SK-N-MC (cell line): Measurements from ENCODE around the gene SLC41A2.
A peak's percentile ranks its signal among the peaks of the same experiment; 100 is the strongest.

Source experiments
- DNase-seq: peaks from one replicate; pipeline ENCODE4 v3.0.0-alpha.2; 2011; ENCODE audit warnings: low read depth, low spot score
- H3K27ac ChIP-seq: fragments of 200-600 bp; sonication (generic); 2 replicates; pipeline ENCODE4 v1.5.1; 2016; ENCODE audit warnings: mixed run types
- H3K36me3 ChIP-seq: fragments of 200-600 bp; sonication (generic); 2 replicates; pipeline ENCODE4 v1.6.1; 2017; ENCODE audit warnings: antibody characterized with exemption, low read length, mixed read lengths; ENCODE audit not compliant: insufficient read depth
- H3K4me3 ChIP-seq: fragments of 200-600 bp; sonication (generic); 2 replicates; pipeline ENCODE4 v1.5.1; 2016
- H3K9ac ChIP-seq: fragments of 200-600 bp; sonication (generic); 2 replicates; pipeline ENCODE4 v1.8.0; 2017; ENCODE audit warnings: mixed run types, mixed read lengths; ENCODE audit not compliant: insufficient read length
- H3K9me3 ChIP-seq: fragments of 200-600 bp; sonication (generic); 2 replicates; pipeline ENCODE4 v1.6.1; 2017; ENCODE audit warnings: low read depth, mild to moderate bottlenecking, antibody characterized with exemption, low read length, moderate library complexity, mixed read lengths
- EZH2 ChIP-seq: fragments of 200-600 bp; sonication (generic); IDR thresholded peaks from one replicate; pipeline ENCODE4 v1.6.1; 2017; ENCODE audit warnings: antibody characterized with exemption
- FOXP2 ChIP-seq: optimal IDR thresholded peaks from 2 replicates; pipeline ENCODE3; 2011; ENCODE audit warnings: mild to moderate bottlenecking, moderate library complexity; ENCODE audit not compliant: insufficient read depth; ENCODE audit errors: extremely low read length, control extremely low read depth
- POLR2AphosphoS5 ChIP-seq: IDR thresholded peaks from 2 replicates; pipeline ENCODE4 v1.6.1; 2012; ENCODE audit warnings: mild to moderate bottlenecking, low read depth, low read length, borderline replicate concordance

The SLC41A2 gene

GRCh38 chr12:104969343-104969742 is 11.3 kb upstream of the SLC41A2 start:
- Histone ChIP-seq H3K9me3 (no peaks in the 10 kb centered on the region), H3K27ac (no peak overlapping the region), H3K36me3 (no peaks in the 10 kb centered on the region), H3K4me3 (no peak overlapping the region), H3K9ac (no peak overlapping the region)
- DNase-seq: no peak
- TF ChIP-seq EZH2 (no peak), FOXP2 (no peak), POLR2AphosphoS5 (no peak)

- Histone ChIP-seq H3K27ac (no peak overlapping the region), H3K9me3 (no peaks in the 10 kb centered on the region), H3K9ac (no peak overlapping the region), H3K36me3 (no peaks in the 10 kb centered on the region), H3K4me3 (no peak overlapping the region)
- TF ChIP-seq FOXP2 (no peak), EZH2 (no peak), POLR2AphosphoS5 (no peak)
- DNase-seq: no peak
Measured at GRCh38 chr12:104966677-104967076, 8.6 kb upstream of the SLC41A2 start.

- Histone ChIP-seq H3K9me3 (no peaks in the 10 kb centered on the region), H3K36me3 (no peaks in the 10 kb centered on the region), H3K9ac (no peak overlapping the region), H3K4me3 (no peak overlapping the region), H3K27ac (no peak overlapping the region)
- no peak for TF ChIP-seq FOXP2
- TF ChIP-seq EZH2: no peak
- no peak for TF ChIP-seq POLR2AphosphoS5
- no peak for DNase-seq
Measured at GRCh38 chr12:104964856-104965205, 6.7 kb upstream of the SLC41A2 start.

- Histone ChIP-seq H3K27ac (no peak overlapping the region), H3K9ac (no peak overlapping the region), H3K36me3 (no peaks in the 10 kb centered on the region), H3K4me3 (no peak overlapping the region), H3K9me3 (no peaks in the 10 kb centered on the region)
- TF ChIP-seq FOXP2 (no peak), POLR2AphosphoS5 (no peak), EZH2 (no peak)
- DNase-seq: no peak
Measured at GRCh38 chr12:104964167-104964855, 6.2 kb upstream of the SLC41A2 start.

- H3K27ac ChIP-seq: no peak overlapping the region
- H3K9ac ChIP-seq: no peak overlapping the region
- no peaks in the 10 kb centered on the region for H3K9me3 ChIP-seq
- DNase-seq: no peak
- H3K4me3 ChIP-seq: no peak overlapping the region
- TF ChIP-seq POLR2AphosphoS5 (no peak), FOXP2 (no peak), EZH2 (no peak)
- no peaks in the 10 kb centered on the region for H3K36me3 ChIP-seq
Measured at GRCh38 chr12:104963757-104964156, 5.7 kb upstream of the SLC41A2 start.

GRCh38 chr12:104960464-104960863 is 2.4 kb upstream of the SLC41A2 start:
- no peak overlapping the region for H3K27ac ChIP-seq
- H3K36me3 ChIP-seq: no peaks in the 10 kb centered on the region
- TF ChIP-seq POLR2AphosphoS5 (no peak), EZH2 (no peak), FOXP2 (no peak)

GRCh38 chr12:104959335-104959841 is 1.3 kb upstream of the SLC41A2 start:
- Histone ChIP-seq H3K4me3 (peak overlapping the region; percentile 90), H3K9ac (peak overlapping the region; percentile 45), H3K9me3 (no peaks in the 10 kb centered on the region), H3K36me3 (no peaks in the 10 kb centered on the region), H3K27ac (no peak overlapping the region)
- TF ChIP-seq EZH2 (no peak), POLR2AphosphoS5 (no peak), FOXP2 (no peak)
- no peak for DNase-seq

More at GRCh38 chr12:104960464-104960863, 2.4 kb upstream of the SLC41A2 start:
- DNase-seq: no peak
- Histone ChIP-seq H3K9me3 (no peaks in the 10 kb centered on the region), H3K4me3 (no peak overlapping the region), H3K9ac (no peak overlapping the region)

GRCh38 chr12:104958805-104959334 is 780 bp upstream of the SLC41A2 start:
- Histone ChIP-seq H3K27ac (no peak overlapping the region), H3K4me3 (peak overlapping the region; percentile 90), H3K9me3 (no peaks in the 10 kb centered on the region), H3K36me3 (no peaks in the 10 kb centered on the region), H3K9ac (peak overlapping the region; percentile 27)
- TF ChIP-seq FOXP2 (no peak), POLR2AphosphoS5 (no peak), EZH2 (no peak)
- no peak for DNase-seq

- no peaks in the 10 kb centered on the region for H3K9me3 ChIP-seq
- no peaks in the 10 kb centered on the region for H3K36me3 ChIP-seq
- no peak overlapping the region for H3K27ac ChIP-seq
- TF ChIP-seq EZH2: no peak
- H3K9ac ChIP-seq: peak overlapping the region; percentile 57
- H3K4me3 ChIP-seq: peak overlapping the region; percentile 90
- no peak for DNase-seq
Measured at GRCh38 chr12:104957719-104958000, 430 bp downstream of the SLC41A2 start.
